Keratinocyte (primary cell): ENCODE results near the gene ARHGAP6. TPM values are rescaled to one million over a fixed set of nuclear protein-coding genes. Genes with fewer than 3 reads are reported as not detected.
A peak's percentile ranks its signal among the peaks of the same experiment; 100 is the strongest.

ENCODE experiments used
- DNase-seq: peaks from one replicate; pipeline ENCODE4 v3.0.0-alpha.2; 2011; ENCODE audit warnings: low read depth, missing footprints, low spot score
- FAIRE-seq: peaks from 2 replicates; lab custom pipeline; 2011; peaks lifted over from hg19 to GRCh38; lab: Jason Lieb, UNC
- H2AFZ ChIP-seq: 2 replicates; pipeline ENCODE4 v1.6.0; 2012; ENCODE audit warnings: low read length, control low read depth, inconsistent platforms; ENCODE audit not compliant: control insufficient read depth
- H3K27ac ChIP-seq: 2 replicates; pipeline ENCODE4 v1.5.1; 2011; ENCODE audit warnings: low read length; ENCODE audit not compliant: control insufficient read depth, insufficient read depth
- H3K27me3 ChIP-seq: 3 replicates; pipeline ENCODE4 v1.6.0; 2011; ENCODE audit warnings: low read length; ENCODE audit not compliant: control insufficient read depth, insufficient read depth; ENCODE audit errors: extremely low read depth
- H3K36me3 ChIP-seq, 2 experiments: 2 replicates in 1 of 2; 3 replicates in 1 of 2; pipeline ENCODE4 v1.5.1; 2011; ENCODE audit warnings: low read length in 2 of 2, mild to moderate bottlenecking in 1 of 2; ENCODE audit not compliant: control insufficient read depth in 2 of 2, insufficient read depth in 2 of 2; ENCODE audit errors: extremely low read depth in 1 of 2
- H3K4me1 ChIP-seq: 3 replicates; pipeline ENCODE4 v1.5.1; 2011; ENCODE audit warnings: low read length; ENCODE audit not compliant: control insufficient read depth, insufficient read depth; ENCODE audit errors: extremely low read depth
- H3K4me2 ChIP-seq: 3 replicates; pipeline ENCODE4 v1.6.0; 2011; ENCODE audit warnings: low read depth, low read length; ENCODE audit not compliant: control insufficient read depth, insufficient read depth; ENCODE audit errors: extremely low read depth
- H3K4me3 ChIP-seq, 3 experiments: fragments of 200-600 bp in 1 of 3; sonication (generic) in 1 of 3; 2 replicates in 2 of 3; 3 replicates in 1 of 3; pipeline ENCODE4 v1.5.1; 2011 to 2016; ENCODE audit warnings: low read length in 3 of 3, mild to moderate bottlenecking in 3 of 3, control low read depth in 2 of 3, inconsistent platforms in 1 of 3, low read depth in 1 of 3, mixed read lengths in 1 of 3, mixed run types in 1 of 3, moderate library complexity in 1 of 3; ENCODE audit not compliant: control insufficient read depth in 2 of 3, insufficient read depth in 2 of 3; ENCODE audit errors: extremely low read depth in 1 of 3
- H3K79me2 ChIP-seq: 2 replicates; pipeline ENCODE4 v1.6.0; 2012; ENCODE audit warnings: low read length; ENCODE audit not compliant: control insufficient read depth, insufficient read depth
- H3K9ac ChIP-seq: 3 replicates; pipeline ENCODE4 v1.6.0; 2011; ENCODE audit warnings: low read length; ENCODE audit not compliant: control insufficient read depth, insufficient read depth; ENCODE audit errors: extremely low read depth
- H3K9me1 ChIP-seq: 3 replicates; pipeline ENCODE4 v1.6.0; 2011; ENCODE audit warnings: low read length; ENCODE audit not compliant: control insufficient read depth, insufficient read depth; ENCODE audit errors: extremely low read depth
- H3K9me3 ChIP-seq: 2 replicates; pipeline ENCODE4 v1.5.1; 2012; ENCODE audit warnings: low read depth, low read length; ENCODE audit not compliant: control insufficient read depth
- H4K20me1 ChIP-seq: 3 replicates; pipeline ENCODE4 v1.6.0; 2011; ENCODE audit warnings: low read length; ENCODE audit not compliant: control insufficient read depth, insufficient read depth; ENCODE audit errors: extremely low read depth
- EZH2 ChIP-seq: IDR thresholded peaks from one replicate; pipeline ENCODE4 v1.6.1; 2012; ENCODE audit warnings: inconsistent platforms, mild to moderate bottlenecking, low read length, moderate library complexity
- dilution Hi-C: fragments of 300-500 bp; cut with MboI; formaldehyde crosslinking; loops from one replicate; pipeline ENCODE4 v1.7.0; 2020; ENCODE audit warnings: low sequenced_read_pairs; ENCODE audit not compliant: extremely low pct_ligation_motif_present
- polyA plus RNA-seq, 5 experiments: library from polyadenylated mRNA; depleted of rRNA in 3 of 5; stranded (reverse) in 3 of 5; stranded (forward) in 1 of 5; unstranded in 1 of 5; fragments of >200 nt; gene quantifications; 1 replicate in 1 of 5; 2 replicates in 3 of 5; 3 replicates in 1 of 5; pipeline versions ENCODE4 v1.2.1 to v1.2.3, GENCODE V29; 2011 to 2012; ENCODE audit warnings: missing spikeins in 2 of 5, low read depth in 1 of 5, low replicate concordance in 1 of 5
- TF ChIP-seq, protein P1 (sequence below), 3 experiments: IDR thresholded peaks in 1 of 3; conservative IDR thresholded peaks in 1 of 3; optimal IDR thresholded peaks in 1 of 3; 2 replicates in 2 of 3; 3 replicates in 1 of 3; pipeline versions ENCODE3 to v1.5.1; 2011; ENCODE audit warnings: low read length in 3 of 3, mild to moderate bottlenecking in 3 of 3, moderate library complexity in 2 of 3, control low read depth in 1 of 3, inconsistent platforms in 1 of 3; ENCODE audit not compliant: insufficient read depth in 2 of 3; ENCODE audit errors: extremely low read depth in 1 of 3

Gene ARHGAP6
- polyA plus RNA-seq, 1 donor (not counting 4 experiments of a cell fraction or from before 2014, with no cell fraction given): 0.01 TPM

DNA sequence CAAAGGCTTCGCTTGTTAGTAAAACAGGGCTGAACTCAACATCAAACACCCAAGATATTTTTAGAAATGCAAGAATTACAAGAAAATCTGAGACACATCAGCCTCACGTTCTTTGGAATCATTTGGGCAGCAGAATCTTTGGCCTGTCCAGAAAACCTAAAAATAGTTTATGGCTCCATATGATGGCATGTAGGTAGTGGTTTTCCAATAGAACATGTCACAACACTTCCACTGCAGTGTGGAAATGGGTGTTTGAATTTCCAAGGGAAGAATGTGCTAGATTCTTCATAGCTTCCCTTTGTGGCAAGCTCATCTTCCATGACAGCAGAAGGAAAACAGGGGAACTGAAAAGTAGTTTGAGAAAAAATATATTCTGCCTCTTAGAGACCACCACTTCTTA is 118.8 kb downstream of the ARHGAP6 start:
- Histone ChIP-seq H3K4me3 (no peak overlapping the region), H3K36me3 (no peaks in the 10 kb centered on the region), H3K4me1 (no peaks in the 10 kb centered on the region), H3K4me2 (no peak overlapping the region), H2AFZ (no peak overlapping the region), H3K9me1 (no peaks in the 10 kb centered on the region), H3K9me3 (no peaks in the 10 kb centered on the region), H3K9ac (no peak overlapping the region), H3K27ac (no peak overlapping the region), H3K27me3 (no peaks in the 10 kb centered on the region), H3K79me2 (no peaks in the 10 kb centered on the region), H4K20me1 (no peaks in the 10 kb centered on the region)
- FAIRE-seq: no peak
- TF ChIP-seq, protein P1, sequence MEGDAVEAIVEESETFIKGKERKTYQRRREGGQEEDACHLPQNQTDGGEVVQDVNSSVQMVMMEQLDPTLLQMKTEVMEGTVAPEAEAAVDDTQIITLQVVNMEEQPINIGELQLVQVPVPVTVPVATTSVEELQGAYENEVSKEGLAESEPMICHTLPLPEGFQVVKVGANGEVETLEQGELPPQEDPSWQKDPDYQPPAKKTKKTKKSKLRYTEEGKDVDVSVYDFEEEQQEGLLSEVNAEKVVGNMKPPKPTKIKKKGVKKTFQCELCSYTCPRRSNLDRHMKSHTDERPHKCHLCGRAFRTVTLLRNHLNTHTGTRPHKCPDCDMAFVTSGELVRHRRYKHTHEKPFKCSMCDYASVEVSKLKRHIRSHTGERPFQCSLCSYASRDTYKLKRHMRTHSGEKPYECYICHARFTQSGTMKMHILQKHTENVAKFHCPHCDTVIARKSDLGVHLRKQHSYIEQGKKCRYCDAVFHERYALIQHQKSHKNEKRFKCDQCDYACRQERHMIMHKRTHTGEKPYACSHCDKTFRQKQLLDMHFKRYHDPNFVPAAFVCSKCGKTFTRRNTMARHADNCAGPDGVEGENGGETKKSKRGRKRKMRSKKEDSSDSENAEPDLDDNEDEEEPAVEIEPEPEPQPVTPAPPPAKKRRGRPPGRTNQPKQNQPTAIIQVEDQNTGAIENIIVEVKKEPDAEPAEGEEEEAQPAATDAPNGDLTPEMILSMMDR (optimal IDR thresholded peaks at IDR 0.05 in 1 of 3, IDR thresholded peaks at IDR 0.05 in 1 of 3, conservative IDR thresholded peaks at IDR 0.05 in 1 of 3; ENCODE audit: extremely low read depth in 1 of 3, insufficient read depth in 2 of 3, low read length in 3 of 3): no peak
- no peak for TF ChIP-seq EZH2
- no peak for DNase-seq
- dilution Hi-C loops: loop anchor here (25.0 kb wide), 1 partner anchor 385 kb away; no protein-coding TSS in a partner anchor

DNA sequence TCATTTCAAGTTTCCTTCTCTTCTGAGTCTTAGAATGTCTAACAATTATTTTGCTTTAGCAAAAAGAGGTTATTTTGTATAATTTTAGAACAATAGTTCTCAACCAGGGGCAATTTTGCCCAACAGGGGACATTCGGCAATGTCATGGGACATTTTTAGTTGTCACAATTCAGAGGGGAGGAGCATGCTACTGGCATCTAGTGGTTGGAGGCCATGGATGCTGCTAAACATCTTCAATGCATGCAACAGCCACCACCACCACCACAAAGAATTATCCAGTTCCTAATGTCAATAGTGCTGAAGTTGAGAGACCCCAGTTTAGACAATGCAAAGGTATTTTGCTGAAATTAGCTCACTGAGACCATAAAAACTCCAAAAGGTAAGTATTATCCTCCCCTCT is 122.5 kb downstream of the ARHGAP6 start:
- no peak for TF ChIP-seq EZH2
- TF ChIP-seq, protein P1 (optimal IDR thresholded peaks at IDR 0.05 in 1 of 3, IDR thresholded peaks at IDR 0.05 in 1 of 3, conservative IDR thresholded peaks at IDR 0.05 in 1 of 3; ENCODE audit: extremely low read depth in 1 of 3, insufficient read depth in 2 of 3, low read length in 3 of 3): peak in 1 of 3 experiments; percentile 29
- dilution Hi-C loops: loop anchor here (25.0 kb wide), 1 partner anchor 381 kb away; no protein-coding TSS in a partner anchor
- Histone ChIP-seq H3K4me1 (no peaks in the 10 kb centered on the region), H4K20me1 (no peaks in the 10 kb centered on the region), H3K27me3 (no peaks in the 10 kb centered on the region), H3K9ac (no peak overlapping the region), H2AFZ (no peak overlapping the region), H3K4me2 (no peak overlapping the region), H3K9me3 (no peaks in the 10 kb centered on the region), H3K27ac (no peak overlapping the region), H3K4me3 (no peak overlapping the region), H3K36me3 (no peaks in the 10 kb centered on the region), H3K9me1 (no peaks in the 10 kb centered on the region), H3K79me2 (no peaks in the 10 kb centered on the region)
- DNase-seq (no peak), FAIRE-seq (no peak)
